Vagina (tissue), 2 donors: Measurements from ENCODE around the gene ELMO1. TPM values are rescaled to one million over a fixed set of nuclear protein-coding genes. Genes with fewer than 3 reads are reported as not detected.

Experiments used
- DNase-seq, 2 donors: peaks; one replicate each; pipeline ENCODE4 v3.0.0-alpha.2; 2017; ENCODE audit errors: extremely low spot score in 2 of 2
- H3K27ac ChIP-seq: fragments of 200-600 bp; sonication (generic); one replicate; pipeline ENCODE4 v1.5.1; 2019
- H3K27me3 ChIP-seq: fragments of 200-600 bp; sonication (generic); one replicate; pipeline ENCODE4 v1.5.1; 2019
- H3K36me3 ChIP-seq, 2 donors: fragments of 200-600 bp; sonication (generic); one replicate each; pipeline ENCODE4 v1.5.1; 2017 to 2019
- H3K4me1 ChIP-seq: fragments of 200-600 bp; sonication (generic); one replicate; pipeline ENCODE4 v1.5.1; 2019
- H3K4me3 ChIP-seq, 2 donors: fragments of 200-600 bp; sonication (generic); 1 replicate in 1 of 2; 2 replicates in 1 of 2; pipeline ENCODE4 v1.5.1; 2016 to 2019
- H3K9me3 ChIP-seq: fragments of 200-600 bp; sonication (generic); one replicate; pipeline ENCODE4 v1.5.1; 2019
- POLR2A ChIP-seq, 2 donors: fragments of 450-650 bp; IDR thresholded peaks; one replicate each; pipeline ENCODE4 v1.6.1; 2017; ENCODE audit warnings: antibody characterized with exemption in 2 of 2, mild to moderate bottlenecking in 2 of 2, moderate library complexity in 2 of 2
- POLR2AphosphoS5 ChIP-seq, 2 donors: sonication (generic); formaldehyde crosslinking; IDR thresholded peaks; one replicate each; pipeline ENCODE4 v1.9.0; 2017; ENCODE audit warnings: antibody characterized with exemption in 2 of 2, mild to moderate bottlenecking in 2 of 2, low read depth in 1 of 2; ENCODE audit not compliant: insufficient read depth in 1 of 2
- intact Hi-C: fragments of 100-400 bp; cut with DNase I; formaldehyde crosslinking; loops from one replicate; pipeline ENCODE4 v1.15.1; 2023
- total RNA-seq: library from RNA; depleted of rRNA; stranded (reverse); fragments of >200 nt; gene quantifications from one replicate; pipeline ENCODE4 v1.2.3, GENCODE V29; 2016
- TF ChIP-seq, protein P1 (sequence below), 3 experiments: fragments of 450-650 bp in 2 of 3; fragments of 200-600 bp in 1 of 3; sonication (generic) in 1 of 3; IDR thresholded peaks; one replicate each; pipeline ENCODE4 v1.5.1; 2017 to 2019; ENCODE audit warnings: antibody characterized with exemption in 3 of 3, mild to moderate bottlenecking in 2 of 3, moderate library complexity in 2 of 3

ELMO1 gene
- total RNA-seq, 1 donor from 2014 or later: 74.4 TPM

DNA sequence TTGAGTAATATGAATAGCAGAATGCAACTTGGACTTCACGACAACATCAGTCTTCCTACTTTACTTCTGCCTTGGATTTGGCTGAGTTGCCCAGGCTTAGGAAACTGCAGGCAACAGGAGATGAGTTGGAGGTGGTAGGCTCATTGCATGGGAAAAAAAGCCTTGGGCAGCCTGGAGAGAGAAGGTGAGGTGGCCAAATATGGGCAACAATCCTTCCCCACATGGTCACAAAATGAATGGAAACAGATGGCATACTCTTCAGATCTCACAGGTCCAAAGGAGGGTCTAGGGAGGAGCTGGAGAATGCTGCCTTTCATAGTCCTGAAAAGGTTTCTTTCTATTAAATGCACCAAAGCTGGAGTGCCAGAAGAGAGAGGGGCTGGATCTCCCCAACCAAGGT is 595.7 kb downstream of the ELMO1 start:
- H3K27ac ChIP-seq: no peak overlapping the region
- H3K27me3 ChIP-seq: no peaks in the 10 kb centered on the region
- peaks cover 0 to 6% of the 10 kb centered on the region in 2 donors for H3K36me3 ChIP-seq
- TF ChIP-seq, protein P1, sequence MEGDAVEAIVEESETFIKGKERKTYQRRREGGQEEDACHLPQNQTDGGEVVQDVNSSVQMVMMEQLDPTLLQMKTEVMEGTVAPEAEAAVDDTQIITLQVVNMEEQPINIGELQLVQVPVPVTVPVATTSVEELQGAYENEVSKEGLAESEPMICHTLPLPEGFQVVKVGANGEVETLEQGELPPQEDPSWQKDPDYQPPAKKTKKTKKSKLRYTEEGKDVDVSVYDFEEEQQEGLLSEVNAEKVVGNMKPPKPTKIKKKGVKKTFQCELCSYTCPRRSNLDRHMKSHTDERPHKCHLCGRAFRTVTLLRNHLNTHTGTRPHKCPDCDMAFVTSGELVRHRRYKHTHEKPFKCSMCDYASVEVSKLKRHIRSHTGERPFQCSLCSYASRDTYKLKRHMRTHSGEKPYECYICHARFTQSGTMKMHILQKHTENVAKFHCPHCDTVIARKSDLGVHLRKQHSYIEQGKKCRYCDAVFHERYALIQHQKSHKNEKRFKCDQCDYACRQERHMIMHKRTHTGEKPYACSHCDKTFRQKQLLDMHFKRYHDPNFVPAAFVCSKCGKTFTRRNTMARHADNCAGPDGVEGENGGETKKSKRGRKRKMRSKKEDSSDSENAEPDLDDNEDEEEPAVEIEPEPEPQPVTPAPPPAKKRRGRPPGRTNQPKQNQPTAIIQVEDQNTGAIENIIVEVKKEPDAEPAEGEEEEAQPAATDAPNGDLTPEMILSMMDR (IDR thresholded peaks at IDR 0.05): no peak
- no peak for TF ChIP-seq POLR2A (IDR thresholded peaks at IDR 0.05)
- no peak for TF ChIP-seq POLR2AphosphoS5 (IDR thresholded peaks at IDR 0.05; ENCODE audit: insufficient read depth in 1 of 2, low read depth in 1 of 2)
- no peak for DNase-seq
- intact Hi-C loops: no loop called here
- no peak overlapping the region for H3K4me3 ChIP-seq
- no peaks in the 10 kb centered on the region for H3K4me1 ChIP-seq
- peaks cover 6% of the 10 kb centered on the region for H3K9me3 ChIP-seq

DNA sequence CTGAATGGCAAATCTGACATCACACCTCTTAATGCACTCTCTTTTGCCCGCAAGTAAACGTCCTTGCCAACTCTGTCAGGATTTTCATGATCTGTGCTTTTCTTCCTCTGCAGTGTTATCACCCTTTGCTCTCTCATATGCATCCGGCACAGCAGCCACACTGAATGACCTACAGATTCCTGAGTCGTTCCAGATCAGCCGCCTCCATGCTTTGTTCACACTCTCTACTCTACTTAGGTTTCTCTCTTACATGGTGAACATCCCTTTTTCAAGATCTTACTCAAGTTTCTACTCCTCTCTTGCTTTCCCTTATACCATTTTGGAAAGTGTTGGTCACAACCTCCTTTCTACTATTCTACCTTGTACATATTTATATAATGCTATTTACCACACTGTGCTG is 596.6 kb downstream of the ELMO1 start:
- Histone ChIP-seq H3K9me3 (peaks cover 7% of the 10 kb centered on the region), H3K4me1 (no peaks in the 10 kb centered on the region), H3K4me3 (no peak overlapping the region), H3K36me3 (peaks cover 0 to 6% of the 10 kb centered on the region in 2 donors), H3K27me3 (no peaks in the 10 kb centered on the region), H3K27ac (no peak overlapping the region)
- no peak for DNase-seq
- intact Hi-C loops: no loop called here
- TF ChIP-seq, protein P1 (IDR thresholded peaks at IDR 0.05): no peak
- TF ChIP-seq POLR2A (IDR thresholded peaks at IDR 0.05) (no peak), POLR2AphosphoS5 (IDR thresholded peaks at IDR 0.05; ENCODE audit: insufficient read depth in 1 of 2, low read depth in 1 of 2) (no peak)

DNA sequence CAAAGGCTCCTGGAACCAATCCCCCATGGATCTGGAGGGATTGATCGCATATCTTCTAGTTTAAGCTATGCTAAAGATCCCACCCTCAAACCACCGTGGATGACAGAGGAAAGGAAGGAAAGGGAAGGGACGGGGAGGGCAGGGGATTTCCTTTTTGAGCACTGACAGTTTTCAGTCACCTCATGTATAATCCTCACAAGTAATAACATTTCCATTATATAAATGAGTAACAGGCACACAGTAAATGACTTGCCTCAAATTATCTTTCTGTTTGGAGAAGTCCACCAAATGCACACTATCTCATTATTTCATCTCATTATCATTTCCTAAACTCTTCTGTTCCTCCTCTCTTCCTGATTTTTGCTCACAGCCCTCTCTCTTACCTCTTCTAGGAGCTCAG is 597.3 kb downstream of the ELMO1 start:
- TF ChIP-seq POLR2AphosphoS5 (IDR thresholded peaks at IDR 0.05; ENCODE audit: insufficient read depth in 1 of 2, low read depth in 1 of 2) (no peak), POLR2A (IDR thresholded peaks at IDR 0.05) (no peak)
- TF ChIP-seq, protein P1 (IDR thresholded peaks at IDR 0.05): no peak
- peaks cover 7% of the 10 kb centered on the region for H3K9me3 ChIP-seq
- no peaks in the 10 kb centered on the region for H3K4me1 ChIP-seq
- no peak for DNase-seq
- H3K36me3 ChIP-seq: peaks cover 0 to 6% of the 10 kb centered on the region in 2 donors
- no peak overlapping the region for H3K4me3 ChIP-seq
- H3K27me3 ChIP-seq: no peaks in the 10 kb centered on the region
- H3K27ac ChIP-seq: no peak overlapping the region
- intact Hi-C loops: no loop called here

GRCh38 chr7:36847946-36848345 is 600.7 kb downstream of the ELMO1 start:
- Histone ChIP-seq H3K4me1 (no peaks in the 10 kb centered on the region), H3K27me3 (no peaks in the 10 kb centered on the region), H3K27ac (no peak overlapping the region), H3K36me3 (no peaks in the 10 kb centered on the region), H3K4me3 (no peak overlapping the region), H3K9me3 (peaks cover 7% of the 10 kb centered on the region)
- intact Hi-C loops: no loop called here
- TF ChIP-seq, protein P1 (IDR thresholded peaks at IDR 0.05): no peak
- TF ChIP-seq POLR2AphosphoS5 (IDR thresholded peaks at IDR 0.05; ENCODE audit: insufficient read depth in 1 of 2, low read depth in 1 of 2) (no peak), POLR2A (IDR thresholded peaks at IDR 0.05) (no peak)
- no peak for DNase-seq

- H3K27ac ChIP-seq: no peak overlapping the region
- no peak for TF ChIP-seq POLR2AphosphoS5 (IDR thresholded peaks at IDR 0.05; ENCODE audit: insufficient read depth in 1 of 2, low read depth in 1 of 2)
- TF ChIP-seq, protein P1 (IDR thresholded peaks at IDR 0.05): no peak
- no peak for TF ChIP-seq POLR2A (IDR thresholded peaks at IDR 0.05)
- H3K4me1 ChIP-seq: no peaks in the 10 kb centered on the region
- DNase-seq: no peak
- H3K4me3 ChIP-seq: no peak overlapping the region
- H3K27me3 ChIP-seq: no peaks in the 10 kb centered on the region
- H3K36me3 ChIP-seq: no peaks in the 10 kb centered on the region
- H3K9me3 ChIP-seq: peaks cover 7% of the 10 kb centered on the region
- intact Hi-C loops: no loop called here
These were observed 604.3 kb downstream of the ELMO1 start for GRCh38 chr7:36844374-36844773.
